WTC11 (cell line): Measurements from ENCODE around the gene CDK8. TPM values are rescaled to one million over a fixed set of nuclear protein-coding genes. Genes with fewer than 3 reads are reported as not detected.

Experiments
- ATAC-seq: fragments of 200-7000 bp; cut with Tn5 transposase; 2 replicates; pipeline ENCODE4 v1.10.0; 2021; ENCODE audit warnings: mild to moderate bottlenecking, moderate library complexity
- CTCF ChIA-PET: fragments of 300-600 bp; sonication (Branson Sonifier 250); formaldehyde crosslinking; loops from one replicate; lab custom pipeline; 2021; ENCODE audit warnings: antibody characterized with exemption; lab: Charles Lee
- POLR2A ChIA-PET: fragments of 350-600 bp; sonication (Branson Sonifier 250); formaldehyde crosslinking; loops from one replicate; lab custom pipeline; 2021; ENCODE audit warnings: antibody characterized with exemption; lab: Charles Lee
- DNase-seq: peaks from one replicate; pipeline ENCODE4 v3.0.0; 2021; ENCODE audit warnings: low spot score
- H3K27ac Mint-ChIP-seq: 2 replicates; pipeline ENCODE4 v1.8.0; 2021; ENCODE audit warnings: mixed read lengths
- H3K27me3 Mint-ChIP-seq: 2 replicates; pipeline ENCODE4 v1.8.0; 2021; ENCODE audit warnings: low read depth, mild to moderate bottlenecking, moderate library complexity, mixed read lengths
- H3K36me3 Mint-ChIP-seq: 2 replicates; pipeline ENCODE4 v1.8.0; 2021; ENCODE audit warnings: mixed read lengths
- H3K4me1 Mint-ChIP-seq: 2 replicates; pipeline ENCODE4 v1.8.0; 2022; ENCODE audit warnings: mixed read lengths
- H3K4me3 Mint-ChIP-seq: 2 replicates; pipeline ENCODE4 v1.8.0; 2021; ENCODE audit warnings: mild to moderate bottlenecking, moderate library complexity, mixed read lengths
- H3K9me3 Mint-ChIP-seq: 2 replicates; pipeline ENCODE4 v1.8.0; 2021; ENCODE audit warnings: mixed read lengths
- CREM ChIP-seq: sonication (generic); formaldehyde crosslinking; IDR thresholded peaks from 2 replicates; pipeline ENCODE4 v1.8.1; 2022; ENCODE audit warnings: mild to moderate bottlenecking, missing genetic modification reagents, moderate library complexity
- EMX1 ChIP-seq: fragments of 250-450 bp; sonication (Bioruptor Pico); IDR thresholded peaks from 2 replicates; pipeline ENCODE4 v1.8.0; 2021; ENCODE audit warnings: mild to moderate bottlenecking
- ETV6 ChIP-seq: sonication (generic); formaldehyde crosslinking; IDR thresholded peaks from 2 replicates; pipeline ENCODE4 v1.8.1; 2022; ENCODE audit warnings: mild to moderate bottlenecking, missing genetic modification reagents
- FOXK1 ChIP-seq: sonication (generic); formaldehyde crosslinking; IDR thresholded peaks from 2 replicates; pipeline ENCODE4 v1.8.0; 2022; ENCODE audit warnings: mild to moderate bottlenecking, moderate library complexity, missing genetic modification reagents
- GTF2I ChIP-seq: fragments of 250-450 bp; sonication (Bioruptor Pico); conservative IDR thresholded peaks from 2 replicates; pipeline ENCODE4 v1.4.0; 2021; ENCODE audit warnings: mild to moderate bottlenecking
- IRF2 ChIP-seq: sonication (generic); formaldehyde crosslinking; IDR thresholded peaks from 2 replicates; pipeline ENCODE4 v1.8.0; 2022; ENCODE audit warnings: low read depth, missing genetic modification reagents, borderline replicate concordance
- MYBL2 ChIP-seq: sonication (generic); formaldehyde crosslinking; IDR thresholded peaks from 2 replicates; pipeline ENCODE4 v1.8.1; 2023; ENCODE audit warnings: mild to moderate bottlenecking, moderate library complexity, missing genetic modification reagents
- SMAD3 ChIP-seq: sonication (generic); formaldehyde crosslinking; IDR thresholded peaks from 2 replicates; pipeline ENCODE4 v1.8.0; 2022; ENCODE audit warnings: missing genetic modification reagents, mild to moderate bottlenecking, borderline replicate concordance
- TEAD1 ChIP-seq: sonication (generic); formaldehyde crosslinking; IDR thresholded peaks from 2 replicates; pipeline ENCODE4 v1.8.0; 2022; ENCODE audit warnings: mild to moderate bottlenecking, missing genetic modification reagents
- ZNF317 ChIP-seq: sonication (generic); formaldehyde crosslinking; IDR thresholded peaks from 2 replicates; pipeline ENCODE4 v1.8.1; 2023; ENCODE audit warnings: low read depth, mild to moderate bottlenecking, moderate library complexity, missing genetic modification reagents, borderline replicate concordance
- ZNF396 ChIP-seq: fragments of 250-450 bp; sonication (Bioruptor Pico); IDR thresholded peaks from 2 replicates; pipeline ENCODE4 v1.8.0; 2021; ENCODE audit warnings: mild to moderate bottlenecking, moderate library complexity, borderline replicate concordance
- ZNF423 ChIP-seq: fragments of 250-450 bp; sonication (Bioruptor Pico); IDR thresholded peaks from 2 replicates; pipeline ENCODE4 v2.1.2; 2022; ENCODE audit warnings: mild to moderate bottlenecking, moderate library complexity
- ZNF671 ChIP-seq: fragments of 250-450 bp; sonication (Bioruptor Pico); IDR thresholded peaks from 2 replicates; pipeline ENCODE4 v1.8.0; 2021; ENCODE audit warnings: mild to moderate bottlenecking
- total RNA-seq: library from RNA; stranded (reverse); gene quantifications from 3 replicates; pipeline ENCODE4 v1.2.3, GENCODE V29; 2021
- TF ChIP-seq, protein P1 (sequence below): sonication (generic); formaldehyde crosslinking; IDR thresholded peaks from 2 replicates; pipeline ENCODE4 v1.8.1; 2023; ENCODE audit warnings: mild to moderate bottlenecking, missing genetic modification reagents
- TF ChIP-seq, protein P2 (sequence below): sonication (generic); formaldehyde crosslinking; IDR thresholded peaks from 2 replicates; pipeline ENCODE4 v1.8.1; 2022; ENCODE audit warnings: low read depth, missing genetic modification reagents, borderline replicate concordance
- TF ChIP-seq, protein P3 (sequence below): sonication (generic); formaldehyde crosslinking; IDR thresholded peaks from 2 replicates; pipeline ENCODE4 v1.8.1; 2023; ENCODE audit warnings: mild to moderate bottlenecking, missing genetic modification reagents
- TF ChIP-seq, protein P4 (sequence below): sonication (generic); formaldehyde crosslinking; IDR thresholded peaks from 2 replicates; pipeline ENCODE4 v1.8.0; 2022; ENCODE audit warnings: missing genetic modification reagents
- TF ChIP-seq, protein P5 (sequence below): fragments of 250-450 bp; sonication (Bioruptor Pico); IDR thresholded peaks from 2 replicates; pipeline ENCODE4 v2.1.2; 2022; ENCODE audit warnings: mild to moderate bottlenecking, moderate library complexity
- TF ChIP-seq, protein P6 (sequence below): fragments of 250-450 bp; sonication (Bioruptor Pico); IDR thresholded peaks from 2 replicates; pipeline ENCODE4 v1.9.0; 2021; ENCODE audit warnings: mild to moderate bottlenecking
- TF ChIP-seq, protein P7 (sequence below): sonication (generic); formaldehyde crosslinking; IDR thresholded peaks from 2 replicates; pipeline ENCODE4 v1.8.0; 2022; ENCODE audit warnings: mild to moderate bottlenecking, missing genetic modification reagents
- TF ChIP-seq, protein P8 (sequence below): sonication (generic); formaldehyde crosslinking; IDR thresholded peaks from 2 replicates; pipeline ENCODE4 v1.8.1; 2022; ENCODE audit warnings: missing genetic modification reagents, borderline replicate concordance

CDK8 gene
- total RNA-seq, 1 experiment from 2014 or later = 21.4 TPM

DNA sequence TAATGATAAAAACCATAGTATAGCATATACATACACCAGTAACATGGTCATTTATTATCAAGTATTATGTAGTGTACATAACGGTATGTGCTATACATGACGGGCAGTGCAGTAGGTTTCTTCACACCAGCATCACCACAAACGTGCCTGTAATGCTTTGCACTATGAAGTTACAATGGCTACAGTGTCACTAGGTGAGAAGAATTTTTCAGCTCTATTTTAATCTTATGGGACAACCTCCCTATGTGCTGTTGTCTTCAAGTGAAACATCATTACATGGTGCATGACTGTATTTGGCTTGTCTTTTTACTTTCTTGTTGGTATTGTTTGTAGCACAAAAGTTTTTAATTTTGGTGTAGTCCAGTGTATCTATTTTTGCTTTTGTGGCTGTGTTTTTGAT lies 18.7 kb downstream of the CDK8 start:
- H3K4me3 Mint-ChIP-seq = no peak overlapping the region
- no peaks in the 10 kb centered on the region for H3K36me3 Mint-ChIP-seq
- peaks cover 10% of the 10 kb centered on the region for H3K4me1 Mint-ChIP-seq
- TF ChIP-seq IRF2 (CRISPR knock-in tag) (no peak), ETV6 (CRISPR knock-in tag) (no peak), ZNF671 (CRISPR knock-in tag) (no peak), MYBL2 (CRISPR knock-in tag) (no peak), FOXK1 (CRISPR knock-in tag) (no peak), ZNF317 (CRISPR knock-in tag) (no peak), CREM (CRISPR knock-in tag) (no peak), SMAD3 (CRISPR knock-in tag) (no peak), EMX1 (no peak), GTF2I (no peak)
- TF ChIP-seq, protein P1, sequence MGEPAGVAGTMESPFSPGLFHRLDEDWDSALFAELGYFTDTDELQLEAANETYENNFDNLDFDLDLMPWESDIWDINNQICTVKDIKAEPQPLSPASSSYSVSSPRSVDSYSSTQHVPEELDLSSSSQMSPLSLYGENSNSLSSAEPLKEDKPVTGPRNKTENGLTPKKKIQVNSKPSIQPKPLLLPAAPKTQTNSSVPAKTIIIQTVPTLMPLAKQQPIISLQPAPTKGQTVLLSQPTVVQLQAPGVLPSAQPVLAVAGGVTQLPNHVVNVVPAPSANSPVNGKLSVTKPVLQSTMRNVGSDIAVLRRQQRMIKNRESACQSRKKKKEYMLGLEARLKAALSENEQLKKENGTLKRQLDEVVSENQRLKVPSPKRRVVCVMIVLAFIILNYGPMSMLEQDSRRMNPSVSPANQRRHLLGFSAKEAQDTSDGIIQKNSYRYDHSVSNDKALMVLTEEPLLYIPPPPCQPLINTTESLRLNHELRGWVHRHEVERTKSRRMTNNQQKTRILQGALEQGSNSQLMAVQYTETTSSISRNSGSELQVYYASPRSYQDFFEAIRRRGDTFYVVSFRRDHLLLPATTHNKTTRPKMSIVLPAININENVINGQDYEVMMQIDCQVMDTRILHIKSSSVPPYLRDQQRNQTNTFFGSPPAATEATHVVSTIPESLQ (CRISPR knock-in tag) = no peak
- TF ChIP-seq, protein P2, sequence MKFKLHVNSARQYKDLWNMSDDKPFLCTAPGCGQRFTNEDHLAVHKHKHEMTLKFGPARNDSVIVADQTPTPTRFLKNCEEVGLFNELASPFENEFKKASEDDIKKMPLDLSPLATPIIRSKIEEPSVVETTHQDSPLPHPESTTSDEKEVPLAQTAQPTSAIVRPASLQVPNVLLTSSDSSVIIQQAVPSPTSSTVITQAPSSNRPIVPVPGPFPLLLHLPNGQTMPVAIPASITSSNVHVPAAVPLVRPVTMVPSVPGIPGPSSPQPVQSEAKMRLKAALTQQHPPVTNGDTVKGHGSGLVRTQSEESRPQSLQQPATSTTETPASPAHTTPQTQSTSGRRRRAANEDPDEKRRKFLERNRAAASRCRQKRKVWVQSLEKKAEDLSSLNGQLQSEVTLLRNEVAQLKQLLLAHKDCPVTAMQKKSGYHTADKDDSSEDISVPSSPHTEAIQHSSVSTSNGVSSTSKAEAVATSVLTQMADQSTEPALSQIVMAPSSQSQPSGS (CRISPR knock-in tag) = no peak
- TF ChIP-seq, protein P3, sequence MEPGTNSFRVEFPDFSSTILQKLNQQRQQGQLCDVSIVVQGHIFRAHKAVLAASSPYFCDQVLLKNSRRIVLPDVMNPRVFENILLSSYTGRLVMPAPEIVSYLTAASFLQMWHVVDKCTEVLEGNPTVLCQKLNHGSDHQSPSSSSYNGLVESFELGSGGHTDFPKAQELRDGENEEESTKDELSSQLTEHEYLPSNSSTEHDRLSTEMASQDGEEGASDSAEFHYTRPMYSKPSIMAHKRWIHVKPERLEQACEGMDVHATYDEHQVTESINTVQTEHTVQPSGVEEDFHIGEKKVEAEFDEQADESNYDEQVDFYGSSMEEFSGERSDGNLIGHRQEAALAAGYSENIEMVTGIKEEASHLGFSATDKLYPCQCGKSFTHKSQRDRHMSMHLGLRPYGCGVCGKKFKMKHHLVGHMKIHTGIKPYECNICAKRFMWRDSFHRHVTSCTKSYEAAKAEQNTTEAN (CRISPR knock-in tag) = no peak
- TF ChIP-seq, protein P4, sequence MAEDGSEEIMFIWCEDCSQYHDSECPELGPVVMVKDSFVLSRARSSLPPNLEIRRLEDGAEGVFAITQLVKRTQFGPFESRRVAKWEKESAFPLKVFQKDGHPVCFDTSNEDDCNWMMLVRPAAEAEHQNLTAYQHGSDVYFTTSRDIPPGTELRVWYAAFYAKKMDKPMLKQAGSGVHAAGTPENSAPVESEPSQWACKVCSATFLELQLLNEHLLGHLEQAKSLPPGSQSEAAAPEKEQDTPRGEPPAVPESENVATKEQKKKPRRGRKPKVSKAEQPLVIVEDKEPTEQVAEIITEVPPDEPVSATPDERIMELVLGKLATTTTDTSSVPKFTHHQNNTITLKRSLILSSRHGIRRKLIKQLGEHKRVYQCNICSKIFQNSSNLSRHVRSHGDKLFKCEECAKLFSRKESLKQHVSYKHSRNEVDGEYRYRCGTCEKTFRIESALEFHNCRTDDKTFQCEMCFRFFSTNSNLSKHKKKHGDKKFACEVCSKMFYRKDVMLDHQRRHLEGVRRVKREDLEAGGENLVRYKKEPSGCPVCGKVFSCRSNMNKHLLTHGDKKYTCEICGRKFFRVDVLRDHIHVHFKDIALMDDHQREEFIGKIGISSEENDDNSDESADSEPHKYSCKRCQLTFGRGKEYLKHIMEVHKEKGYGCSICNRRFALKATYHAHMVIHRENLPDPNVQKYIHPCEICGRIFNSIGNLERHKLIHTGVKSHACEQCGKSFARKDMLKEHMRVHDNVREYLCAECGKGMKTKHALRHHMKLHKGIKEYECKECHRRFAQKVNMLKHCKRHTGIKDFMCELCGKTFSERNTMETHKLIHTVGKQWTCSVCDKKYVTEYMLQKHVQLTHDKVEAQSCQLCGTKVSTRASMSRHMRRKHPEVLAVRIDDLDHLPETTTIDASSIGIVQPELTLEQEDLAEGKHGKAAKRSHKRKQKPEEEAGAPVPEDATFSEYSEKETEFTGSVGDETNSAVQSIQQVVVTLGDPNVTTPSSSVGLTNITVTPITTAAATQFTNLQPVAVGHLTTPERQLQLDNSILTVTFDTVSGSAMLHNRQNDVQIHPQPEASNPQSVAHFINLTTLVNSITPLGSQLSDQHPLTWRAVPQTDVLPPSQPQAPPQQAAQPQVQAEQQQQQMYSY (CRISPR knock-in tag) = no peak
- TF ChIP-seq, protein P5, sequence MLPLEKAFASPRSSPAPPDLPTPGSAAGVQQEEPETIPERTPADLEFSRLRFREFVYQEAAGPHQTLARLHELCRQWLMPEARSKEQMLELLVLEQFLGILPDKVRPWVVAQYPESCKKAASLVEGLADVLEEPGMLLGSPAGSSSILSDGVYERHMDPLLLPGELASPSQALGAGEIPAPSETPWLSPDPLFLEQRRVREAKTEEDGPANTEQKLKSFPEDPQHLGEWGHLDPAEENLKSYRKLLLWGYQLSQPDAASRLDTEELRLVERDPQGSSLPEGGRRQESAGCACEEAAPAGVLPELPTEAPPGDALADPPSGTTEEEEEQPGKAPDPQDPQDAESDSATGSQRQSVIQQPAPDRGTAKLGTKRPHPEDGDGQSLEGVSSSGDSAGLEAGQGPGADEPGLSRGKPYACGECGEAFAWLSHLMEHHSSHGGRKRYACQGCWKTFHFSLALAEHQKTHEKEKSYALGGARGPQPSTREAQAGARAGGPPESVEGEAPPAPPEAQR = no peak
- TF ChIP-seq, protein P6, sequence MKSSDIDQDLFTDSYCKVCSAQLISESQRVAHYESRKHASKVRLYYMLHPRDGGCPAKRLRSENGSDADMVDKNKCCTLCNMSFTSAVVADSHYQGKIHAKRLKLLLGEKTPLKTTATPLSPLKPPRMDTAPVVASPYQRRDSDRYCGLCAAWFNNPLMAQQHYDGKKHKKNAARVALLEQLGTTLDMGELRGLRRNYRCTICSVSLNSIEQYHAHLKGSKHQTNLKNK = no peak
- TF ChIP-seq, all 79 proteins: peak for 0
- H3K9me3 Mint-ChIP-seq = no peaks in the 10 kb centered on the region
- H3K27ac Mint-ChIP-seq = no peak overlapping the region
- ATAC-seq (no peak), DNase-seq (no peak)
- H3K27me3 Mint-ChIP-seq = no peaks in the 10 kb centered on the region
- ChIA-PET POLR2A (no interaction called here), CTCF (interaction anchor here (0.5 kb wide), 1 partner anchor 1223 kb away, joined by 3 read pairs; no protein-coding TSS in a partner anchor)

DNA sequence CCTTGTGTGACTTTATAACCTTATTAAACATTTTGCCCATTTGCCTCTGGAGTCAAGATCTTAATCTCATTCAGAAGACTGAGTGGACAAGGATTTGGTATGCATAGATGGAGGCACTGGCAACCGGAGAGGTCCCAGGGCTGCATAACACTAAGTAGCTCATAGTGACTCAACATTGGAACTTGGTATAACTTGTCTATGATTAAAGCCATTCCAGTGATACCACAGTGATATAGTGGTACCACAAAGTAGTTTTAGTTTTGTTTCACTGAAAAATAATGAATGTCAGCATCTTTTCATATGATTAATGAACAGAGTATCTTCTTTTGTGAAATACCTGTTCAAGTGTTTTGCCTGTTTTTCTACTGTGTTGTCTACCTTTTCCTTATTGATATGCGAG lies 26.4 kb downstream of the CDK8 start:
- no peak for DNase-seq
- H3K27me3 Mint-ChIP-seq = no peaks in the 10 kb centered on the region
- ATAC-seq = no peak
- peaks cover 20% of the 10 kb centered on the region for H3K36me3 Mint-ChIP-seq
- no peak overlapping the region; the same call in 1 of the 2 replicates for H3K27ac Mint-ChIP-seq
- peaks cover 18% of the 10 kb centered on the region for H3K4me1 Mint-ChIP-seq
- ChIA-PET POLR2A (no interaction called here), CTCF (interaction anchor here (0.6 kb wide), 1 partner anchor 36 kb away, joined by 4 read pairs; no protein-coding TSS in a partner anchor)
- no peak overlapping the region for H3K4me3 Mint-ChIP-seq
- no peaks in the 10 kb centered on the region for H3K9me3 Mint-ChIP-seq
- TF ChIP-seq, protein P7, sequence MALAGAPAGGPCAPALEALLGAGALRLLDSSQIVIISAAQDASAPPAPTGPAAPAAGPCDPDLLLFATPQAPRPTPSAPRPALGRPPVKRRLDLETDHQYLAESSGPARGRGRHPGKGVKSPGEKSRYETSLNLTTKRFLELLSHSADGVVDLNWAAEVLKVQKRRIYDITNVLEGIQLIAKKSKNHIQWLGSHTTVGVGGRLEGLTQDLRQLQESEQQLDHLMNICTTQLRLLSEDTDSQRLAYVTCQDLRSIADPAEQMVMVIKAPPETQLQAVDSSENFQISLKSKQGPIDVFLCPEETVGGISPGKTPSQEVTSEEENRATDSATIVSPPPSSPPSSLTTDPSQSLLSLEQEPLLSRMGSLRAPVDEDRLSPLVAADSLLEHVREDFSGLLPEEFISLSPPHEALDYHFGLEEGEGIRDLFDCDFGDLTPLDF (CRISPR knock-in tag) = no peak
- TF ChIP-seq ZNF396 (no peak), TEAD1 (CRISPR knock-in tag) (no peak), ZNF423 (CRISPR knock-in tag) (no peak)
- TF ChIP-seq, protein P8, sequence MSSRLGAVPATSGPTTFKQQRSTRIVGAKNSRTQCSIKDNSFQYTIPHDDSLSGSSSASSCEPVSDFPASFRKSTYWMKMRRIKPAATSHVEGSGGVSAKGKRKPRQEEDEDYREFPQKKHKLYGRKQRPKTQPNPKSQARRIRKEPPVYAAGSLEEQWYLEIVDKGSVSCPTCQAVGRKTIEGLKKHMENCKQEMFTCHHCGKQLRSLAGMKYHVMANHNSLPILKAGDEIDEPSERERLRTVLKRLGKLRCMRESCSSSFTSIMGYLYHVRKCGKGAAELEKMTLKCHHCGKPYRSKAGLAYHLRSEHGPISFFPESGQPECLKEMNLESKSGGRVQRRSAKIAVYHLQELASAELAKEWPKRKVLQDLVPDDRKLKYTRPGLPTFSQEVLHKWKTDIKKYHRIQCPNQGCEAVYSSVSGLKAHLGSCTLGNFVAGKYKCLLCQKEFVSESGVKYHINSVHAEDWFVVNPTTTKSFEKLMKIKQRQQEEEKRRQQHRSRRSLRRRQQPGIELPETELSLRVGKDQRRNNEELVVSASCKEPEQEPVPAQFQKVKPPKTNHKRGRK (CRISPR knock-in tag) = no peak
